C4-2B (cell line): ENCODE data around the gene TADA2B.

Experiments used
- CTCF ChIP-seq: fragments of 450-650 bp; conservative IDR thresholded peaks from 2 replicates; pipeline ENCODE4 v1.5.1; 2017; ENCODE audit warnings: mild to moderate bottlenecking
- ZFX ChIP-seq: fragments of 450-650 bp; IDR thresholded peaks from 2 replicates; pipeline ENCODE4 v1.6.1; 2017

DNA sequence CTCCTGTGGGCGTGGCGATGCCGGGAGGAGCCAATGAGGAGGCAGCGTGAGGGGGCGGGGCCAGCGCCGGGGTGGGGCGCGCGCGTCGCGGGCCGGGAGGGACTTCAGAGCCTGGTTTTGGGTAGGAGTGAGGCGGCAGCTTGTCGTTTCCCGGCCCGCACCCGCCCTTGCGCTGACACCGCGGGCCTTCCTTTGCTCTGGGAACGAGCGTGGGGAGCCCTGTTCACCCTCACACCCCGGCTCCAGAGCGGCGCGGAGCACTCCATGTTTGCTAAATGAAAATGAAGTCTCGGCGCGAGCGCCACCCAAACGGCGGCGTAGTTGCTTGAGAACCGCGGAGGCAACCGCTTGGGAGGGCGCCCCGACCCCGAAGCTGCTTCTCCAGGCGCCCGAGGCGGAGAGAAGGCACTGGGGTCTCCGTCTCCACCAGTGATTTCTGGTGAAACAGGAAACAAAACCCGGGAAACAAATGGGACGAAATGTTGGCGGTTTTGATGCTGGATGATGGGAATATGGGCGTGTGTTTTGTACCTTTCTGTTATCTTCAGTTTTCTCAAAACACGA lies 25.2 kb downstream of the TADA2B start:
- TF ChIP-seq CTCF = no peak
- no peak for TF ChIP-seq ZFX
